ENCODE data around the gene NDUFA7. TPM values are rescaled to one million over a fixed set of nuclear protein-coding genes. Genes with fewer than 3 reads are reported as not detected.

Gene NDUFA7
- total and polyA plus RNA-seq, 2 of the 13 experiments (the other 11 are each of a cell fraction or from before 2014, with no cell fraction given) = 64.5 to 71.5 TPM

- no peak for TF ChIP-seq ZNF784 (CRISPR knock-in tag; IDR thresholded peaks at IDR 0.05; ENCODE audit: borderline replicate concordance)
- TF ChIP-seq ZNF33A (CRISPR knock-in tag; IDR thresholded peaks at IDR 0.05; ENCODE audit: borderline replicate concordance) = no peak
- peak; percentile 96; the same call in 1 of the 2 replicates for TF ChIP-seq BRD4 (CRISPR knock-in tag; IDR thresholded peaks at IDR 0.05)
- peak; percentile 39; the same call in 1 of the 2 replicates for TF ChIP-seq HOXA5 (CRISPR knock-in tag; IDR thresholded peaks at IDR 0.05)
- TF ChIP-seq CHD2 (IDR thresholded peaks at IDR 0.05; ENCODE audit: low read depth, low read length) = peak; percentile 98
- TF ChIP-seq HES4 (CRISPR knock-in tag; IDR thresholded peaks at IDR 0.05; ENCODE audit: borderline replicate concordance) = peak; percentile 25; the same call in 1 of the 2 replicates
- TF ChIP-seq HOMEZ (CRISPR knock-in tag; IDR thresholded peaks at IDR 0.05; ENCODE audit: low read depth) = peak; percentile 62; the same call in 1 of the 2 replicates
- TF ChIP-seq KMT2A (CRISPR knock-in tag; IDR thresholded peaks at IDR 0.05) = peak; percentile 69; the same call in 1 of the 2 replicates
- TF ChIP-seq KLF15 (CRISPR knock-in tag; IDR thresholded peaks at IDR 0.05; ENCODE audit: borderline replicate concordance) = no peak
- peak; percentile 82; the same call in 1 of the 2 replicates for TF ChIP-seq FOXK1 (CRISPR knock-in tag; IDR thresholded peaks at IDR 0.05; ENCODE audit: borderline replicate concordance, low read depth)
- peak; percentile 65 for TF ChIP-seq FOXA3 (CRISPR knock-in tag; IDR thresholded peaks at IDR 0.05)
- no peak for TF ChIP-seq NFE2L1 (CRISPR knock-in tag; IDR thresholded peaks at IDR 0.05; ENCODE audit: borderline replicate concordance)
- TF ChIP-seq MIER2 (CRISPR knock-in tag; IDR thresholded peaks at IDR 0.05) = no peak
- TF ChIP-seq ZBTB25 (CRISPR knock-in tag; IDR thresholded peaks at IDR 0.05) = peak; percentile 67; the same call in 1 of the 2 replicates
- no peak for TF ChIP-seq KDM1A (CRISPR knock-in tag; IDR thresholded peaks at IDR 0.05)
- peak; percentile 79 for TF ChIP-seq CTCF (CRISPR knock-in tag; IDR thresholded peaks at IDR 0.05)
- TF ChIP-seq ZMAT5 (CRISPR knock-in tag; IDR thresholded peaks at IDR 0.05; ENCODE audit: borderline replicate concordance, low read depth) = no peak
Measured at GRCh38 chr19:8321067-8321985, at the start of gene NDUFA7, which contains the start of gene RPS28 (continued).

Measured in HepG2 (cell line).